DMS153 (cell line): ENCODE measurements around the gene PLIN1.

ENCODE experiments used
- DNase-seq: peaks from one replicate; lab custom pipeline; 2025; lab: John Stamatoyannopoulos, UW

PLIN1 gene

DNA sequence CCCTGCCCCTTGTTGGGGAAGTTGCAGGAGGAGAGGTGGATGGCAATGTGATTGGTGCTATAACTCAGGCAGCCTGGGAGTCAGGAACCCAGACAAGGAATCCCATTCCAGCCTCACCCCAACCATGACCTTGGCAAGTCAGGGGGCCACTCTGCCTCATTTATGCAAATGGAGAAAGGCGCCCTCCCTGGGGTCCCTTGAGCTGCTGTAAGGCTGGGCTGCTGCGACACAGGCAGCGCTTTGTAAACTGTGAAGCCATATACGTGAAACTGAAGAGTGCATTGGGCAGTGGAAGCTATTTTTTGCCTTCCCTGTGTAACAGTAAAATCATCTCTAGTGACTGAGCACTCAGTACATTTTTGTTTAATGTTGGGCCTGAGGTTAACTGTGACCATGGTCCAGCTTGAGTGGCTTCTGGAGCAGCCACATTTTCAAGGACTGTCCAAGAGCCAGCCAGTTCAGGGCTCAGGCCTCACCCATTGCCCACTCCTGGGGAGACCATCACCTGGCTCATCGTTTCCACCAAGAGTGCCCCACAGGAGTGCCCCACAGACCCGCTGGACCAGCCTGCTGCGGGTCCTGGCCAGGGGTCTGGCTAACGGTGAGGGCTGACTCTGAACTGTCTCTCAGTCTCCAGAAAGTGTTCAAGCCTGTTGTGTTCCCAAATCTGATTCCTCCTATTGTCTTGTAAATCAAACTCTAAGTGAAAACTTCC, 51.8 kb downstream of the PLIN1 start:
- DNase-seq = no peak

GRCh38 chr15:89625716-89626115, 53.5 kb downstream of the PLIN1 start:
- DNase-seq = no peak

- no peak for DNase-seq
These were observed 56.0 kb downstream of the PLIN1 start for GRCh38 chr15:89623165-89623564.

DNA sequence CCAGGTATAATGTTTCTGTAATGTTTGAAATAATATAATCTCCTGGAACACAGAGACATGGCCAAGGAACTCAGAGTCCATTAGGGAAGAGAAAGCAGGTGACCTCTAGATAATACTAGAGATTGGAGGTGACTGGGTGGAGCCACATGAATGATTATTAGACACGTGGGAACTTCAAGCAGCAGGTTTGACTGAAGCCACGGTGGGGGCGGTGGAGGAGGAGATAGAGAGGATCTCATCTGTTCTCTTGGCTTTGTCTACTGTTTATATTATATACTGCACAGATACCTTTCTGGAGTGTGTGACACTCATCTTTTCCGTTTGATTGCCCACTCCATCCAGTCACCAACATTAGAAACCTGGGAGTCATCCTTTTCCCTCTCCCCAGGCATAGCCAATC, 57.6 kb downstream of the PLIN1 start:
- no peak for DNase-seq

- DNase-seq = no peak
These were observed 62.9 kb downstream of the PLIN1 start for GRCh38 chr15:89616228-89616627.

GRCh38 chr15:89615135-89615534, 64.0 kb downstream of the PLIN1 start:
- DNase-seq = no peak
